ENCODE results near the gene TMEM150C.
"Not testable (repeated sequence)": the region's sequence is repeated elsewhere in the genome, so short reads cannot be mapped to it uniquely, and the experiment has no call there.

The TMEM150C gene

DNA sequence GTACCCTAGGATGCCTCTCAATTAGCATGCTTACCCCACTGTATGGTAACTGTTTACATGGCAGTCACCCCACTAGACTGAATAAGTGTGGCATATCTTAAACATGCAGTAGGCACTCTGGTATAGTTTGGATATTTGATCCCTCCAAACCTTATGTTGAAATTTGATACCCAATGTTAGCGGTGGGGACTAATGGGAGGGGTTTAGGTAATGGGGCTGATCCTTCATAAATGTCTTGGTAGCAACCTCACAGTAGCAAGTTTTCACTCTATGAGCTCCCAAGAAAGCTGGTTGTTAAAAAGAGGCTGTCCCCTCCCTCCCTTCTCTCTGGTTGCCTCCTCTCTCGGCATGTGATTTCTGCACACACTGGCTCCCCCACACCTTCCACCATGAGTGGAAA lies 10.1 kb downstream of the TMEM150C start:
- Histone ChIP-seq H3K4me3 (ENCODE audit: severe bottlenecking) (no peak overlapping the region), H3K27ac (ENCODE audit: poor library complexity, severe bottlenecking) (no peak overlapping the region), H3K36me3 (ENCODE audit: low read depth) (no peaks in the 10 kb centered on the region), H3K9me3 (ENCODE audit: severe bottlenecking) (no peaks in the 10 kb centered on the region), H3K4me1 (ENCODE audit: insufficient read depth, poor library complexity, severe bottlenecking) (no peaks in the 10 kb centered on the region), H3K27me3 (ENCODE audit: insufficient read depth, poor library complexity, severe bottlenecking) (peaks cover 4% of the 10 kb centered on the region)
- DNase-seq (ENCODE audit: low spot score) = no peak
- TF ChIP-seq CTCF (IDR thresholded peaks at IDR 0.05; ENCODE audit: poor library complexity, severe bottlenecking) = no peak
- no peak for ATAC-seq (ENCODE audit: low read depth)

DNA sequence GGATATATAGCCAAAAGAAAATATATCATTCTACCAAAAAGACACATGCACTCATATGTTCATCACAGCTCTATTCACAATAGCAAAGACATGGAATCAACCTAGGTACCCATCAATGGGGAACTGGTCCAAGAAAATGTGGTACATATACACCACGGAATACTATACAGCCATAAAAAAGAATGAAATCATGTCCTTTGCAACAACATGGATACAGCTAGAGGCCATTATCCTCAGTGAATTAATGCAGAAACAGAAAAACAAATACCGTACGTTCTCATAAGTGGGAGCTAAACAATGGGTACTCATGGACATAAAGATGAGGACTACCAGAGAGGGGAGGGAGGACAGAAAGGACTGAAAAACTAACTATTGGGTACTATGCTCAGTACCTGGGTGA lies 13.9 kb downstream of the TMEM150C start:
- H3K4me1 ChIP-seq (ENCODE audit: insufficient read depth, poor library complexity, severe bottlenecking); H3K4me3 ChIP-seq (ENCODE audit: severe bottlenecking); H3K27ac ChIP-seq (ENCODE audit: poor library complexity, severe bottlenecking); H3K9me3 ChIP-seq (ENCODE audit: severe bottlenecking); H3K27me3 ChIP-seq (ENCODE audit: insufficient read depth, poor library complexity, severe bottlenecking); DNase-seq (ENCODE audit: low spot score); H3K36me3 ChIP-seq (ENCODE audit: low read depth); ATAC-seq (ENCODE audit: low read depth): not testable (repeated sequence)

DNA sequence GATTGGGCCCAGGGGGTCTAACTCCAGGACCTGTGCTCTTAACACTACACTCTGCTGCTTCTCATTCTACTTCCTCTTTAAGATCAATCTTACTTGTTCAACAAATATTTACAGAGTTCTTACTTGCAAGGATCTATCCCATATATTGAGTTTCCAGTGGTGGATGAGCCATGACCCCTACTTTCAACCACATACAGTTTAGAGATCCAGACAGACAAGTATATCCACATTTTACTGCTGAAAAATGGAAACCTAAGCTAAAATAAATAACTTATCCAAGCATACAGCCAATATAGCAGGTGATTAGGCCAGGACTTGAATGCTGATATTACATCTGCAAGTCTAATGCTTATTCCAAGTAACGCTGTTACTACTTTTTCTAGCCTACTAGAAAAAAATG lies 18.7 kb downstream of the TMEM150C start:
- TF ChIP-seq CTCF (IDR thresholded peaks at IDR 0.05; ENCODE audit: poor library complexity, severe bottlenecking) = no peak
- H3K9me3 ChIP-seq (ENCODE audit: severe bottlenecking) = no peaks in the 10 kb centered on the region
- DNase-seq (ENCODE audit: low spot score) = no peak
- no peaks in the 10 kb centered on the region for H3K36me3 ChIP-seq (ENCODE audit: low read depth)
- H3K27ac ChIP-seq (ENCODE audit: poor library complexity, severe bottlenecking) = no peak overlapping the region
- H3K4me3 ChIP-seq (ENCODE audit: severe bottlenecking) = no peak overlapping the region
- no peaks in the 10 kb centered on the region for H3K4me1 ChIP-seq (ENCODE audit: insufficient read depth, poor library complexity, severe bottlenecking)
- ATAC-seq (ENCODE audit: low read depth) = no peak
- no peaks in the 10 kb centered on the region for H3K27me3 ChIP-seq (ENCODE audit: insufficient read depth, poor library complexity, severe bottlenecking)

DNA sequence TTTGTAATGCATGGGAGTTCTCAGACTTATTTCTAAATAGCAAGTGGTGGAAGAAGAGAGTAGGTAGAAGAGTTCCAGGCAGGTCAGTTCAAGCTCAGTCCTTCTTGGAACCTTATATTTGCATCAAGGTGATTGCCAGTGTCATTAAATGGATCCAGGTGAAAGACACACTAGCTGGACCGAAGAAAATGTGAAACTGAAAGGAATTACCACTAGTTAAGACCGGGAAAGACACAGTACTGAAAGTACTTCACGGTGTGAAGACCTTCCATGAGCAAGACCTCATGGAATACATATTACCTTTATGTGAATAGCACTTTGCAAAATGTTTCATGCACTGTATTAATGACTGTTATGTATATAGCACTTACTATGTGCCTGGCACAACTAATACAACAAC lies 19.1 kb downstream of the TMEM150C start:
- DNase-seq (ENCODE audit: low spot score) (no peak), ATAC-seq (ENCODE audit: low read depth) (no peak)
- Histone ChIP-seq H3K36me3 (ENCODE audit: low read depth) (no peaks in the 10 kb centered on the region), H3K4me1 (ENCODE audit: insufficient read depth, poor library complexity, severe bottlenecking) (no peaks in the 10 kb centered on the region), H3K27me3 (ENCODE audit: insufficient read depth, poor library complexity, severe bottlenecking) (no peaks in the 10 kb centered on the region), H3K27ac (ENCODE audit: poor library complexity, severe bottlenecking) (no peak overlapping the region), H3K4me3 (ENCODE audit: severe bottlenecking) (no peak overlapping the region), H3K9me3 (ENCODE audit: severe bottlenecking) (no peaks in the 10 kb centered on the region)
- TF ChIP-seq CTCF (IDR thresholded peaks at IDR 0.05; ENCODE audit: poor library complexity, severe bottlenecking) = no peak

GRCh38 chr4:82529322-82529721 lies 32.5 kb downstream of the TMEM150C start:
- Histone ChIP-seq H3K27me3 (ENCODE audit: insufficient read depth, poor library complexity, severe bottlenecking) (no peaks in the 10 kb centered on the region), H3K9me3 (ENCODE audit: severe bottlenecking) (no peaks in the 10 kb centered on the region), H3K36me3 (ENCODE audit: low read depth) (no peaks in the 10 kb centered on the region), H3K27ac (ENCODE audit: poor library complexity, severe bottlenecking) (no peak overlapping the region), H3K4me3 (ENCODE audit: severe bottlenecking) (no peak overlapping the region), H3K4me1 (ENCODE audit: insufficient read depth, poor library complexity, severe bottlenecking) (no peaks in the 10 kb centered on the region)
- TF ChIP-seq CTCF (IDR thresholded peaks at IDR 0.05; ENCODE audit: poor library complexity, severe bottlenecking) = no peak
- no peak for DNase-seq (ENCODE audit: low spot score)
- no peak for ATAC-seq (ENCODE audit: low read depth)
